Fibroblast of skin of right biceps (primary cell): Measurements from ENCODE around the gene GOLGA1.

Experiments used
- DNase-seq: peaks from one replicate; pipeline ENCODE4 v3.0.0-alpha.2; 2013

Gene GOLGA1

GRCh38 chr9:124940894-124941678, at the start of gene GOLGA1:
TSS of gene GOLGA1 (minus strand) at chr9:124941083. CDS start at chr9:124938711, 2,372 bp downstream.
- peak; percentile 94 for DNase-seq

- DNase-seq: no peak
These were observed 42.8 kb upstream of the GOLGA1 start for GRCh38 chr9:124983698-124984097.

GRCh38 chr9:124980431-124980830, 39.5 kb upstream of the GOLGA1 start:
- no peak for DNase-seq

- no peak for DNase-seq
These were observed 34.2 kb upstream of the GOLGA1 start for GRCh38 chr9:124975131-124975530.

GRCh38 chr9:124973807-124974206, 32.9 kb upstream of the GOLGA1 start:
- DNase-seq: no peak

- no peak for DNase-seq
These were observed 31.4 kb upstream of the GOLGA1 start for GRCh38 chr9:124972241-124972770.

GRCh38 chr9:124969401-124969800, 28.5 kb upstream of the GOLGA1 start:
- no peak for DNase-seq

- DNase-seq: no peak
These were observed 27.4 kb upstream of the GOLGA1 start for GRCh38 chr9:124968238-124968637.

GRCh38 chr9:124965775-124966568, 25.1 kb upstream of the GOLGA1 start:
- DNase-seq: peak; percentile 41

- no peak for DNase-seq
These were observed 23.7 kb upstream of the GOLGA1 start for GRCh38 chr9:124964604-124965003.

GRCh38 chr9:124964056-124964455, 23.2 kb upstream of the GOLGA1 start:
- DNase-seq: peak; percentile 13

- DNase-seq: peak; percentile 15
These were observed 19.5 kb upstream of the GOLGA1 start for GRCh38 chr9:124960409-124960752.

- DNase-seq: peak; percentile 3
These were observed 19.0 kb upstream of the GOLGA1 start for GRCh38 chr9:124959671-124960408.

- no peak for DNase-seq
These were observed 13.4 kb upstream of the GOLGA1 start for GRCh38 chr9:124954255-124954654.

- DNase-seq: no peak
These were observed 9.3 kb upstream of the GOLGA1 start for GRCh38 chr9:124950050-124950718.

- no peak for DNase-seq
These were observed 8.5 kb upstream of the GOLGA1 start for GRCh38 chr9:124949387-124949786.

GRCh38 chr9:124947727-124948391, 7.0 kb upstream of the GOLGA1 start:
- no peak for DNase-seq

GRCh38 chr9:124946167-124946566, 5.3 kb upstream of the GOLGA1 start:
- no peak for DNase-seq

GRCh38 chr9:124941679-124942561, 1.0 kb upstream of the GOLGA1 start:
- DNase-seq: peak; percentile 54

GRCh38 chr9:124940521-124940893, 376 bp downstream of the GOLGA1 start:
- no peak for DNase-seq

- no peak for DNase-seq
These were observed 939 bp downstream of the GOLGA1 start for GRCh38 chr9:124939944-124940343.
